Pancreas (tissue), 10 donors: ENCODE results near the gene PRR14. TPM values are rescaled to one million over a fixed set of nuclear protein-coding genes. Genes with fewer than 3 reads are reported as not detected.
A peak's percentile ranks its signal among the peaks of the same experiment; 100 is the strongest.
"Not testable (repeated sequence)": the region's sequence is repeated elsewhere in the genome, so short reads cannot be mapped to it uniquely, and the experiment has no call there.

Experiments used
- ATAC-seq, 4 donors: fragments of 200-7000 bp; cut with Tn5 transposase; one replicate each; pipeline versions ENCODE4 v1.8.0 to v1.9.1; 2020; ENCODE audit warnings: mild to moderate bottlenecking in 4 of 4, moderate library complexity in 4 of 4
- DNase-seq, 6 donors: peaks; one replicate each; pipeline ENCODE4 v3.0.0-alpha.2; 2020
- FAIRE-seq: peaks from 2 replicates; lab custom pipeline; 2012; peaks lifted over from hg19 to GRCh38; lab: Jason Lieb, UNC
- H3K27ac ChIP-seq, 4 donors: fragments of 200-600 bp; sonication (generic); 1 replicate in 3 of 4; 2 replicates in 1 of 4; pipeline versions ENCODE4 v1.5.0 to v1.8.0; 2020
- H3K27me3 ChIP-seq, 4 donors: fragments of 200-600 bp; one replicate each; pipeline ENCODE4 v1.8.0; 2021
- H3K36me3 ChIP-seq, 3 donors: fragments of 200-600 bp; sonication (generic) in 1 of 3; one replicate each; pipeline versions ENCODE4 v1.5.0 to v1.8.0; 2020 to 2021
- H3K4me1 ChIP-seq, 3 donors: fragments of 200-600 bp; one replicate each; pipeline ENCODE4 v1.8.0; 2021
- H3K4me3 ChIP-seq, 4 donors: fragments of 200-600 bp; sonication (generic) in 2 of 4; one replicate each; pipeline versions ENCODE4 v1.5.0 to v1.8.0; 2020 to 2021
- H3K9me3 ChIP-seq, 4 donors: fragments of 200-600 bp; one replicate each; pipeline ENCODE4 v1.8.0; 2021
- WGBS, 2 donors: extraction: QIAGEN DNeasy Blood & Tissue Kit; methylation state at CpG; one replicate each; pipeline ENCODE4 v1.1.7; 2013; 5-methylcytosine and 5-hydroxymethylcytosine counted together
- intact Hi-C, 3 donors: fragments of 100-400 bp; cut with DNase I; formaldehyde crosslinking; loops; one replicate each; pipeline versions ENCODE4 v1.11.1 to v1.14.2; 2022
- polyA plus RNA-seq, 2 donors: library from polyadenylated mRNA; stranded (reverse); fragments of 200-250 nt; gene quantifications; one replicate each; pipeline ENCODE4 v1.2.3, GENCODE V29; 2013
- total RNA-seq, 6 donors: library from RNA; stranded (reverse); fragmentation: NEBNext Ultra II Directional in 4 of 6; extraction: Animal tissue kit (Norgen Biotek cat#: 25700) in 4 of 6; gene quantifications; one replicate each; pipeline versions ENCODE4 v1.2.1 to v1.2.4, GENCODE V29; 2021 to 2023
- TF ChIP-seq, protein P1 (sequence below), 4 donors: fragments of 200-600 bp; sonication (generic) in 3 of 4; IDR thresholded peaks; one replicate each; pipeline versions ENCODE4 v1.5.0 to v1.8.0; 2021; ENCODE audit warnings: antibody characterized with exemption in 4 of 4
- donor health status: healthy with polysubstance abuse.
- donor health status: DM: no; HTN: no; CAD: no; lungs with moderate emphysema.
- donor health status: DM: no; HTN: no; CAD: no.
- donor health status: control.
- donor health status: control.
- donor health status: Bipolar disorder and iron deficiency.
- donor health status: DM: yes; HTN: yes; CAD: no.
- donor health status: DM: no; HTN: no; CAD: no.
- donor health status: DM: no; HTN: no; CAD: no.
- donor health status: DM: yes; HTN: yes; CAD: no.

The PRR14 gene
- total and polyA plus RNA-seq, 8 donors = 23.5 to 164 (median 29.7) TPM

DNA sequence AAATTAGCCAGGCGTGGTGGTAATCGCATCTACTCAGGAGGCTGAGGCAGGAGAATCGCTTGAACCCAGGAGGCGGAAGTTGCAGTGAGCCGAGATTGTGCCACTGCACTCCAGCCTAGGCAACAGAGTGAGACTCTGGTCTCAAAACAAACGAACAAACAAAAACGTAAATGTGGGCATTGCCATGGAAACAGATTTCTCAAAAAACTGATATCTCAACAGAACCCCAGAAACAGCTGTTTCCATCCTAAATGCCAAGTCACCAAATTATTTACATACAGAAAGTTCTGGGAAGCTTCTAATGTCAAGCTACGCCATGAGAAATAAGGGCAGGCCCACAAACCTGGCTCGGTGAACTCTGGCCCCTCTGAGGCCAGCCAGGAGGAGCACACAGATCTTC is 24.5 kb upstream of the PRR14 start:
- H3K4me3 ChIP-seq = no peak overlapping the region
- no peaks in the 10 kb centered on the region for H3K4me1 ChIP-seq
- no peaks in the 10 kb centered on the region for H3K27me3 ChIP-seq
- DNase-seq (no peak), ATAC-seq (no peak), FAIRE-seq (no peak)
- intact Hi-C loops = loop anchor here in 1 of 3 donors (10.0 kb wide), 1 partner anchor 181 kb away; the partner anchor contains the start of gene SEPHS2
- WGBS, 2 donors = 84 to 89% methylated on average over 9 of the region's 9 CpGs
- TF ChIP-seq, protein P1, sequence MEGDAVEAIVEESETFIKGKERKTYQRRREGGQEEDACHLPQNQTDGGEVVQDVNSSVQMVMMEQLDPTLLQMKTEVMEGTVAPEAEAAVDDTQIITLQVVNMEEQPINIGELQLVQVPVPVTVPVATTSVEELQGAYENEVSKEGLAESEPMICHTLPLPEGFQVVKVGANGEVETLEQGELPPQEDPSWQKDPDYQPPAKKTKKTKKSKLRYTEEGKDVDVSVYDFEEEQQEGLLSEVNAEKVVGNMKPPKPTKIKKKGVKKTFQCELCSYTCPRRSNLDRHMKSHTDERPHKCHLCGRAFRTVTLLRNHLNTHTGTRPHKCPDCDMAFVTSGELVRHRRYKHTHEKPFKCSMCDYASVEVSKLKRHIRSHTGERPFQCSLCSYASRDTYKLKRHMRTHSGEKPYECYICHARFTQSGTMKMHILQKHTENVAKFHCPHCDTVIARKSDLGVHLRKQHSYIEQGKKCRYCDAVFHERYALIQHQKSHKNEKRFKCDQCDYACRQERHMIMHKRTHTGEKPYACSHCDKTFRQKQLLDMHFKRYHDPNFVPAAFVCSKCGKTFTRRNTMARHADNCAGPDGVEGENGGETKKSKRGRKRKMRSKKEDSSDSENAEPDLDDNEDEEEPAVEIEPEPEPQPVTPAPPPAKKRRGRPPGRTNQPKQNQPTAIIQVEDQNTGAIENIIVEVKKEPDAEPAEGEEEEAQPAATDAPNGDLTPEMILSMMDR (IDR thresholded peaks at IDR 0.05) = no peak
- no peak overlapping the region for H3K27ac ChIP-seq
- H3K36me3 ChIP-seq = no peaks in the 10 kb centered on the region
- no peaks in the 10 kb centered on the region for H3K9me3 ChIP-seq

DNA sequence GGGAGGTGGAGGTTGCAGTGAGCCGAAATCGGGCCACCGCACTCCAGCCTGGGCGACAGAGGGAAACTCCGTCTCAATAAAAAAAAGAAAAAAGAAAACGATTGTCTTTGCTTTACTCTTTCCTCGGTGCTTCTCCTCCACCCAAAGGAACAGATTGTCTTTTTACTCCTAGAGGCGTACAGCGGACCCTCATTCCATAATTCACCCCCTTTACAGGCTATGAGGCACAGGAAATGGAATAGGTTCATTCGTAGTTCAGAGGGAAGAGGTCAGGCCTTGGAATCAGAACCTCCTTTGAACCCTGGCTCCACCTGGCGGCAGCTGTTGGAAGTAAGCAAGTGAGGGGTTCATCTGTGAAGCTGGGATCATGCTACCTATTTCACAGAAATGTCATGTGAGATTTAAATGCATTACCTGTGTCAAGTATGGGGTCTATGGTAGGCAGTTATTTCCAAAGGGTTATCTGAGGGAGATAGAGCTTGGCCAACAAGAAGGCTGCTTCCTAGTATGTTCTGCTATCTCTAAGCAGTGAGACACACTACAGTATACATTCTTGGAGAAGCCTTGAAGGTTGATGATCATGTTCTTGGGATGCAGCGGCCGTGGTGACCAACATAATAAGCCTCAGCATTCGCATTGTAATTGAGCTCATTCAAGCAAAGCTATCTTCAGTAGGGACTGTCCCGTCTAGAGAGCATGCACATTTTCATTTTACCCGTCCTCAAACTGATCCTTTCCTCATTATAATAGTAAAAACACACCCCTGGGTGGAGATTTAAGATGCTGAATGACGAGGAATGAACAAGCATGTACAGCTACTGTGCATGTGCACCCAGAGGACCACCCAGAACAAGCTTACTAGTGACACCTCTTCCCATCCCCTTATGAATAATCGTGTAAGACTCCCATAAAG is 21.9 kb upstream of the PRR14 start:
- peak; percentile 74 to 97 (median 88) for DNase-seq
- H3K4me1 ChIP-seq = no peaks in the 10 kb centered on the region
- intact Hi-C loops = loop anchor here in 1 of 3 donors (10.0 kb wide), 1 partner anchor 184 kb away; the partner anchor contains the start of gene SEPHS2
- no peaks in the 10 kb centered on the region for H3K36me3 ChIP-seq
- peak; percentile 89 to 99 (median 96) for ATAC-seq
- TF ChIP-seq, protein P1 (IDR thresholded peaks at IDR 0.05) = peak; percentile 69 to 88 (median 84)
- H3K27ac ChIP-seq = peak overlapping the region in 1 of 4 donors; percentile 19
- 37 to 38% methylated on average over 18 of the region's 18 CpGs for WGBS, 2 donors
- H3K27me3 ChIP-seq = no peaks in the 10 kb centered on the region
- no peaks in the 10 kb centered on the region for H3K9me3 ChIP-seq
- no peak for FAIRE-seq
- peak overlapping the region in 1 of 4 donors; percentile 8 for H3K4me3 ChIP-seq

DNA sequence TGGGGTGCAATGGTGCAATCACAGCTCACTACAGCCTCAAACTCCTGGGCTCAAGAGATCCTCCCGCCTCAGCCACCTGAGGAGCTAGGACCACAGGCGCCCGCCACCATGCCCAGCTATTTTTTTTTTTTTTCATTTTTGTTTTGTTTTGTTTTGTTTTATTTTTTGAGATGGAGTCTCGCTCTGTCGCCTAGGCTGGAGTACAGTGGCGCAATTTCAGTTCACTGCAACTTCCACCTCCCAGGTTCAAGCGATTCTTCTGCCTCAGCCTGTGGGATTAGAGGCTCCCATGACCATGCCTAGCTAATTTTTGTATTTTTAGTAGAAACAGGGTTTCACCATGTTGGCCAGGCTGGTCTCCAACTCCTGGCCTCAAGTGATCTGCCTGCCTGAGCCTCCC is 18.3 kb upstream of the PRR14 start:
- intact Hi-C loops, H3K4me3 ChIP-seq, H3K4me1 ChIP-seq, H3K27ac ChIP-seq, ATAC-seq, H3K27me3 ChIP-seq, FAIRE-seq, H3K9me3 ChIP-seq, H3K36me3 ChIP-seq: not testable (repeated sequence)
- WGBS, 2 donors = 96 to 97% methylated on average over 7 of the region's 7 CpGs
- DNase-seq = peak in 1 of 6 donors; percentile 1

DNA sequence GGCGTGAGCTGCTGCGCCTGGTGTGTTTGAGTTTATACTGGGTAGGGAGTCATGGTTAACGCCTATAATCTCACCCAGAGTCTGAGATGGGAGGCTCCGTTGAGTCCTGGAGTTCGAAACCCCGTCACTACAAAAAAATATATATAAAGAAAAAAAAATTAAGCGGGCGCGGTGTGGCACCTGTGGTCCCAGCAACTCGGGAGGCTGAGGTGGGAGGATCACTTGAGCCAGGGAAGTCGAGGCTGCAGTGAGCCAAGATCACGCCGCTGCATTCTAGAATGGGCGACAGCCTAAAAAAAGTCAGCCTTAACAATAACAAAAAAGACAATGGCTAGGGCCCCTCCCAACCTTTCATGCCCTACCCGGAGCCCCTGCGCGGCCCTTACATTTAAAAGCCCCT is 17.2 kb upstream of the PRR14 start:
- FAIRE-seq = no peak
- intact Hi-C loops = no loop called here
- Histone ChIP-seq H3K36me3 (no peaks in the 10 kb centered on the region), H3K27ac (peak overlapping the region; percentile 75 to 95 (median 82)), H3K27me3 (no peaks in the 10 kb centered on the region), H3K4me3 (peak overlapping the region; percentile 12 to 59 (median 44)), H3K4me1 (peaks cover 0 to 7% (median 4%) of the 10 kb centered on the region in 3 donors), H3K9me3 (no peaks in the 10 kb centered on the region)
- ATAC-seq = no peak
- peak in 1 of 6 donors; percentile 18 for DNase-seq
- WGBS, 2 donors = 80 to 83% methylated on average over 17 of the region's 17 CpGs
- TF ChIP-seq, protein P1 (IDR thresholded peaks at IDR 0.05) = no peak

DNA sequence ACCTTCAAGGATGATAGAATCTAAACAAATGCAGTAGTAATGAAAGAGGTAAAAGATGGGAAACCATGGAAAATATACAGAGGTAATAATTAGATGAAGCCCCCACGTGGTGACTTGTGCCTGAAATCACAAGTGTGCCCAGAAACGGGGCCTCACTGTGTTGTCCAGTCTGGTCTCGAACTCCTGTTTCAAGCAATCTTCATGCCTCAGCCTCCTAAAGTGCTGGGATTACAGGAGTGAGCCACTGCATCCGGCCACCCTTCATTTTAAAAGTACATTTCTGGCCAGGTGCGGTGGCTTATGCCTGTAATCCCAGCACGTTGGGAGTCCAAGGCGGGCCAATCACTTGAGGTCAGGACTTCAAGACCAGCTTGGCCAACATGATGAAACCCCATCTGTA is 14.2 kb upstream of the PRR14 start:
- no peak for FAIRE-seq
- TF ChIP-seq, protein P1 (IDR thresholded peaks at IDR 0.05) = no peak
- Histone ChIP-seq H3K4me1 (peaks cover 0 to 7% (median 4%) of the 10 kb centered on the region in 3 donors), H3K27ac (no peak overlapping the region), H3K9me3 (no peaks in the 10 kb centered on the region), H3K27me3 (no peaks in the 10 kb centered on the region), H3K4me3 (no peak overlapping the region), H3K36me3 (no peaks in the 10 kb centered on the region)
- intact Hi-C loops = no loop called here
- WGBS, 2 donors = 91 to 92% methylated on average over 7 of the region's 7 CpGs
- no peak for ATAC-seq
- peak in 1 of 6 donors; percentile 11 for DNase-seq

DNA sequence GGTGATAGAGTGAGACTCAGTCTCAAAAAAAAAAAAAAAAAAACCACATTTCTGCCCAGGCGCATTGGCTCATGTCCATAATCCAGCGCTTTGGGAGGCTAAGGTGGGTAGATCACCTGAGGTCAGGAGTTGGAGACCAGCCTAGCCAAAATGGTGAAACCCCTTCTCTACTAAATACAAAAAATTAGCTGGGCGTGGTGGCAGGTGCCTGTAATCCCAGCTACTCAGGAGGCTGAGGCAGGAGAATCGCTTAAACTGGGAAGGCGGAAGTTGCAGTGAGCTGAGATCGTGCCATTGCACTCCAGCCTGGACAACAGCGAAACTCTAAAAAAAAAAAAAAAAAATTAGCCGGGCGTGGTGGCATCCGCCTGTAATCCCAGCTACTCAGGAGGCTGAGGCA is 13.6 kb upstream of the PRR14 start:
- ATAC-seq, H3K4me1 ChIP-seq, H3K27me3 ChIP-seq, DNase-seq, intact Hi-C loops, H3K9me3 ChIP-seq, H3K27ac ChIP-seq, FAIRE-seq, H3K36me3 ChIP-seq, H3K4me3 ChIP-seq: not testable (repeated sequence)
- 90 to 94% methylated on average over 10 of the region's 10 CpGs for WGBS, 2 donors
